NCI-H510A (cell line): Measurements from ENCODE around the gene DET1.
"Not testable (repeated sequence)": the region's sequence is repeated elsewhere in the genome, so short reads cannot be mapped to it uniquely, and the experiment has no call there.

Source experiments
- DNase-seq: peaks from one replicate; lab custom pipeline; 2025; lab: John Stamatoyannopoulos, UW

Gene DET1

GRCh38 chr15:88540350-88540749 is 6.1 kb downstream of the DET1 start:
- DNase-seq = not testable (repeated sequence)

GRCh38 chr15:88539441-88539840 is 7.0 kb downstream of the DET1 start:
- no peak for DNase-seq

GRCh38 chr15:88538972-88539371 is 7.5 kb downstream of the DET1 start:
- no peak for DNase-seq

- DNase-seq = no peak
Observed at GRCh38 chr15:88537591-88538317, 8.7 kb downstream of the DET1 start.

GRCh38 chr15:88535607-88536313 is 10.7 kb downstream of the DET1 start:
- DNase-seq = no peak

- DNase-seq = no peak
Observed at GRCh38 chr15:88535100-88535499, 11.4 kb downstream of the DET1 start.

- no peak for DNase-seq
Observed at GRCh38 chr15:88533376-88533775, 13.1 kb downstream of the DET1 start.

- no peak for DNase-seq
Observed at GRCh38 chr15:88529021-88529630, 17.4 kb downstream of the DET1 start.

GRCh38 chr15:88526247-88526879 is 20.1 kb downstream of the DET1 start:
- DNase-seq = no peak

- DNase-seq = no peak
Observed at GRCh38 chr15:88525418-88525817, 21.1 kb downstream of the DET1 start.

GRCh38 chr15:88524094-88524493 is 22.4 kb downstream of the DET1 start:
- DNase-seq = not testable (repeated sequence)

GRCh38 chr15:88518903-88519302 is 27.6 kb downstream of the DET1 start:
- no peak for DNase-seq

- no peak for DNase-seq
Observed at GRCh38 chr15:88513195-88513594, 33.3 kb downstream of the DET1 start.

GRCh38 chr15:88512601-88513000 is 33.9 kb downstream of the DET1 start:
- DNase-seq = no peak

- no peak for DNase-seq
Observed at GRCh38 chr15:88512078-88512477, 34.4 kb downstream of the DET1 start.

- no peak for DNase-seq
Observed at GRCh38 chr15:88511161-88511560, 35.3 kb downstream of the DET1 start.

GRCh38 chr15:88509964-88510363 is 36.5 kb downstream of the DET1 start:
- DNase-seq = no peak

GRCh38 chr15:88509321-88509720 is 37.2 kb downstream of the DET1 start:
- no peak for DNase-seq

GRCh38 chr15:88506628-88507027 is 39.9 kb downstream of the DET1 start:
- DNase-seq = no peak

GRCh38 chr15:88505721-88506120 is 40.8 kb downstream of the DET1 start:
- no peak for DNase-seq

- DNase-seq = no peak
Observed at GRCh38 chr15:88504445-88504844, 42.0 kb downstream of the DET1 start.

- DNase-seq = no peak
Observed at GRCh38 chr15:88498996-88499395, 47.5 kb downstream of the DET1 start.
